ENCODE data around the gene IGSF8. TPM values are rescaled to one million over a fixed set of nuclear protein-coding genes. Genes with fewer than 3 reads are reported as not detected.

Gene IGSF8
- total RNA-seq, 1 experiment from 2014 or later: 18.8 TPM

DNA sequence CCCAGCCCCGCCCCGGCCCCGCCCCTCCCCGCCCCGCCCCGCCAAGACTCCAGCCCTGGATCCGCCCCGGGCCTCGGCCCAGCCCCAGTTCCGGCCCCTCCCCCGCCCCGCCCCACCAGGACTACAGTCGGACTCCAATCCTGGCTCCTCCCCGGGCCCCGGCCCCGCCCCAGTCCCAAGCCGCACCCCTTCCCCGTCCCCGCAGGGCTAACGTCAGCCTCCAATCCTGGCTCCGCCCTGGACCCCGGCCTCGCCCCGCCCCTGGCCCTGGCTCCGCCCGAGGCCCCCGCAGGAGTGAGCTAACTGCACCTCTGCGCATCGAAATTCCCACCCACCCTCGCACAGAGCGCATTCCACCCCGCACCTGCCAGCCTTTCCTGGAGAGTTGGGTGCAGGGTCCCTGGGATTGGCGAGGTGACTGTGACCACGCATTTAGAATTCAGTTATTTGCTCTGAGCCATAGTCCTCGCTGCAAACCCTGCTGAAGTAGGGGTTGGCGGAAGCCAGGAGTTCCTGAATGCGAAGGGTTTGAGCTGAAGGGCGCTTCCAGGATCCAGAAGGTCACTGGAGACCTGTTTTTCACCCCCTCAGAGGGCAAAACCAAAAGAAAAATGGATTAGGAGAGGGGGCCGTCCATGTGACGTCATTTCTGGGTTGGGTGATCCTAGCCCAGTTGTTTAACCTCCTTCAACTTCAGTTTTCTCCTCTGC, 588 bp upstream of the IGSF8 start:
- Histone ChIP-seq H3K27me3 (ENCODE audit: control insufficient read depth, insufficient read depth, low read length) (no peaks in the 10 kb centered on the region), H3K27ac (ENCODE audit: low read length) (peak overlapping the region; percentile 77), H3K36me3 (ENCODE audit: control insufficient read depth, insufficient read depth, low read length) (no peaks in the 10 kb centered on the region; the same call in 1 of the 2 replicates), H3K9me3 (ENCODE audit: control insufficient read depth, insufficient read depth, low read depth, low read length) (no peaks in the 10 kb centered on the region), H3K4me1 (ENCODE audit: control insufficient read depth, insufficient read depth, low read length) (peaks cover 3% of the 10 kb centered on the region; the same call in 1 of the 2 replicates), H3K4me3 (ENCODE audit: low read depth in 2 of 2, low read length in 2 of 2) (peak overlapping the region; percentile 39 to 84)
- TF ChIP-seq SIN3A (IDR thresholded peaks at IDR 0.05; ENCODE audit: borderline replicate concordance, insufficient read depth, low read depth, low read length): no peak
- TF ChIP-seq, protein P1, sequence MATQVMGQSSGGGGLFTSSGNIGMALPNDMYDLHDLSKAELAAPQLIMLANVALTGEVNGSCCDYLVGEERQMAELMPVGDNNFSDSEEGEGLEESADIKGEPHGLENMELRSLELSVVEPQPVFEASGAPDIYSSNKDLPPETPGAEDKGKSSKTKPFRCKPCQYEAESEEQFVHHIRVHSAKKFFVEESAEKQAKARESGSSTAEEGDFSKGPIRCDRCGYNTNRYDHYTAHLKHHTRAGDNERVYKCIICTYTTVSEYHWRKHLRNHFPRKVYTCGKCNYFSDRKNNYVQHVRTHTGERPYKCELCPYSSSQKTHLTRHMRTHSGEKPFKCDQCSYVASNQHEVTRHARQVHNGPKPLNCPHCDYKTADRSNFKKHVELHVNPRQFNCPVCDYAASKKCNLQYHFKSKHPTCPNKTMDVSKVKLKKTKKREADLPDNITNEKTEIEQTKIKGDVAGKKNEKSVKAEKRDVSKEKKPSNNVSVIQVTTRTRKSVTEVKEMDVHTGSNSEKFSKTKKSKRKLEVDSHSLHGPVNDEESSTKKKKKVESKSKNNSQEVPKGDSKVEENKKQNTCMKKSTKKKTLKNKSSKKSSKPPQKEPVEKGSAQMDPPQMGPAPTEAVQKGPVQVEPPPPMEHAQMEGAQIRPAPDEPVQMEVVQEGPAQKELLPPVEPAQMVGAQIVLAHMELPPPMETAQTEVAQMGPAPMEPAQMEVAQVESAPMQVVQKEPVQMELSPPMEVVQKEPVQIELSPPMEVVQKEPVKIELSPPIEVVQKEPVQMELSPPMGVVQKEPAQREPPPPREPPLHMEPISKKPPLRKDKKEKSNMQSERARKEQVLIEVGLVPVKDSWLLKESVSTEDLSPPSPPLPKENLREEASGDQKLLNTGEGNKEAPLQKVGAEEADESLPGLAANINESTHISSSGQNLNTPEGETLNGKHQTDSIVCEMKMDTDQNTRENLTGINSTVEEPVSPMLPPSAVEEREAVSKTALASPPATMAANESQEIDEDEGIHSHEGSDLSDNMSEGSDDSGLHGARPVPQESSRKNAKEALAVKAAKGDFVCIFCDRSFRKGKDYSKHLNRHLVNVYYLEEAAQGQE (IDR thresholded peaks at IDR 0.05; ENCODE audit: insufficient read depth in 1 of 2, low read depth in 2 of 2, low read length in 1 of 2): no peak
- no peak for TF ChIP-seq POLR2AphosphoS5 (IDR thresholded peaks at IDR 0.05; ENCODE audit: low read depth, low read length)
- no TSS peak for BruUV-seq (replicated peaks)
- ChIA-PET POLR2A (no interaction called here), CTCF (no interaction called here)
- DNase-seq (ENCODE audit: low read depth, low spot score): no peak
- in situ Hi-C loops (cut with HindIII; ENCODE audit: low pct_unique_long_range_greater_than_20kb, low sequenced_read_pairs) (no loop called here), intact Hi-C loops (cut with micrococcal nuclease; ENCODE audit: unreplicated experiment) (no loop called here)
- ATAC-seq: peak; percentile 92

DNA sequence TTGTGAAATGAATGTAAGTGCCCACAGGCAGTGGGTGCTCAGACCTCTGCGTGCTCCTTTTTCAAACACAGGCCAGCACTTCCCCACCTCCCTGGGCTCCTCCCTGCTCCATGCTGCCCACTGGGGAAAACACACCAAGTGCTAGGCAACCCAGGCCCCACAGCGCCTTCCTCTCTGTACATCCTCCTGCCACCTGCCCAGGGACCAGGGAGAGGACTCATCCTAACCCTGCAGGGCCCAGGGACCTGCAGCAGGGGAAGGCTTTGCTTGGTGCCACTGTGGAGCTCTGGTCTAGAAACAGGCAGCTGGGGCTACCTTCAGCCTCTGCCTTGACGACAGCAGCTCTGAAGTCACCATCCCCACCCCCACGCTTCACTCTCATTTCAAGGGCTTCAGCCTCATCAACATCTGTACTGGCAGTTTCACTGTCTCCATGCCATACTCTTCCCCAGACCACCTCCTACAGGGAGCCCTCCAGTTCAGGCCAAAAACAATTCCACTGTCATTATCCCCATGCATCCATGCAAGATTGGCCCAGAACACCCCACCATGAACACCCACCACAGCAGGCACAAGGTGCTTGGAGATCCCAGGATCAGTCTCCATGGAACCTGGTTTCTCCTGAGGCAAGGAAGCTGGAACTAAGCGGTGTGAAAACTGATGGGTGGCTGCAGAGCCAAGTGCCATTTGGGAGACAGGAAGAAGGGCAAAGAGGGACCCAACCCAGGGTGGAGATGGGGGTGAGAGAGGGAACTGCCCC, 1.1 kb downstream of the IGSF8 start:
- CTCF ChIA-PET: no interaction called here
- H3K4me1 ChIP-seq (ENCODE audit: control insufficient read depth, insufficient read depth, low read length): peaks cover 3% of the 10 kb centered on the region; the same call in 1 of the 2 replicates

More for the DNA sequence above, 1.1 kb downstream of the IGSF8 start:
- H3K9me3 ChIP-seq (ENCODE audit: control insufficient read depth, insufficient read depth, low read depth, low read length): no peaks in the 10 kb centered on the region
- no peaks in the 10 kb centered on the region; the same call in 1 of the 2 replicates for H3K36me3 ChIP-seq (ENCODE audit: control insufficient read depth, insufficient read depth, low read length)
- in situ Hi-C loops (cut with HindIII; ENCODE audit: low pct_unique_long_range_greater_than_20kb, low sequenced_read_pairs) (no loop called here), intact Hi-C loops (cut with micrococcal nuclease; ENCODE audit: unreplicated experiment) (no loop called here)
- no peaks in the 10 kb centered on the region for H3K27me3 ChIP-seq (ENCODE audit: control insufficient read depth, insufficient read depth, low read length)
- no peak overlapping the region for H3K27ac ChIP-seq (ENCODE audit: low read length)
- ATAC-seq (no peak), DNase-seq (ENCODE audit: low read depth, low spot score) (no peak)
- peak overlapping the region; percentile 60 to 74 for H3K4me3 ChIP-seq (ENCODE audit: low read depth in 2 of 2, low read length in 2 of 2)
- TF ChIP-seq SIN3A (IDR thresholded peaks at IDR 0.05; ENCODE audit: borderline replicate concordance, insufficient read depth, low read depth, low read length) (no peak), TCF7L2 (IDR thresholded peaks at IDR 0.05; ENCODE audit: low read depth, low read length) (no peak), POLR2AphosphoS5 (IDR thresholded peaks at IDR 0.05; ENCODE audit: low read depth, low read length) (no peak)
- TF ChIP-seq, protein P2, sequence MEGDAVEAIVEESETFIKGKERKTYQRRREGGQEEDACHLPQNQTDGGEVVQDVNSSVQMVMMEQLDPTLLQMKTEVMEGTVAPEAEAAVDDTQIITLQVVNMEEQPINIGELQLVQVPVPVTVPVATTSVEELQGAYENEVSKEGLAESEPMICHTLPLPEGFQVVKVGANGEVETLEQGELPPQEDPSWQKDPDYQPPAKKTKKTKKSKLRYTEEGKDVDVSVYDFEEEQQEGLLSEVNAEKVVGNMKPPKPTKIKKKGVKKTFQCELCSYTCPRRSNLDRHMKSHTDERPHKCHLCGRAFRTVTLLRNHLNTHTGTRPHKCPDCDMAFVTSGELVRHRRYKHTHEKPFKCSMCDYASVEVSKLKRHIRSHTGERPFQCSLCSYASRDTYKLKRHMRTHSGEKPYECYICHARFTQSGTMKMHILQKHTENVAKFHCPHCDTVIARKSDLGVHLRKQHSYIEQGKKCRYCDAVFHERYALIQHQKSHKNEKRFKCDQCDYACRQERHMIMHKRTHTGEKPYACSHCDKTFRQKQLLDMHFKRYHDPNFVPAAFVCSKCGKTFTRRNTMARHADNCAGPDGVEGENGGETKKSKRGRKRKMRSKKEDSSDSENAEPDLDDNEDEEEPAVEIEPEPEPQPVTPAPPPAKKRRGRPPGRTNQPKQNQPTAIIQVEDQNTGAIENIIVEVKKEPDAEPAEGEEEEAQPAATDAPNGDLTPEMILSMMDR (IDR thresholded peaks at IDR 0.05): no peak
- TF ChIP-seq, protein P1 (IDR thresholded peaks at IDR 0.05; ENCODE audit: insufficient read depth in 1 of 2, low read depth in 2 of 2, low read length in 1 of 2): no peak
- POLR2A ChIA-PET: no interaction called here
- BruUV-seq (replicated peaks): no TSS peak
